Left renal cortex interstitium (tissue), 4 donors: Measurements from ENCODE around the gene RNASEH1. TPM values are rescaled to one million over a fixed set of nuclear protein-coding genes. Genes with fewer than 3 reads are reported as not detected.
A peak's percentile ranks its signal among the peaks of the same experiment; 100 is the strongest.
"Not testable (repeated sequence)": the region's sequence is repeated elsewhere in the genome, so short reads cannot be mapped to it uniquely, and the experiment has no call there.

ENCODE experiments used
- DNase-seq, 4 donors: peaks; one replicate each; pipeline ENCODE4 v3.0.0-alpha.2; 2013; ENCODE audit warnings: low read depth in 4 of 4, low spot score in 2 of 4, missing footprints in 1 of 4
- polyA plus RNA-seq, 4 donors: library from polyadenylated mRNA; unstranded; fragments of 120-200 nt; gene quantifications; one replicate each; pipeline ENCODE4 v1.2.1, GENCODE V29; 2013; ENCODE audit not compliant: insufficient read length in 4 of 4

Gene RNASEH1
- polyA plus RNA-seq, 4 donors, result 16.9 to 21.3 (median 19.1) TPM

DNA sequence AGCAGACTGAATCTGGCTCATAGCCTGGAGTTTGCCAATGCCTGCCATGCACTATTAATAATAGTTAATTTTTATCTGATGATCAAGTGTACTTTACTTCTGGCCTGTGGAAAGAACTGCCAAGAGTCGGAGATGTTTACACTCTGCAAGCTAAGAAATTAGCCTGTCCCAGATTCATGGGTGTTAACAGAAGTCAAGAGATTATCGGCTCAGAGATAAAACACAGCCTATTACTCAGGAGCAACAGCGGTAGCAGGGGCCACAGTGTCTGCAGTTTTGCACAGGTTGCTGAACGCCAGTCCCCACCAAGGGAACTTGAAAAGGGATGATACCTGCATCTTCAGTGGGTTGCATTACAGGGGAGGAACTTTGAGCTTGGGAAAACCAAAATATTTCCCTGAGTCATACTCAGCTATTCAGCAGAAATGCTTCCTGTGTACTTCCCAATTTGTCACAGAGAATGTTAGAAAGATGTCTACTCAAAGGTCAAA, 34.5 kb downstream of the RNASEH1 start:
- no peak for DNase-seq

GRCh38 chr2:3522961-3523421, 35.1 kb downstream of the RNASEH1 start:
- no peak for DNase-seq

GRCh38 chr2:3520591-3520990, 37.5 kb downstream of the RNASEH1 start:
- DNase-seq, result no peak

GRCh38 chr2:3519255-3520205, 38.6 kb downstream of the RNASEH1 start, which contains the start of gene ADI1:
Gene ADI1, minus strand, starts transcription at chr2:3519531. Its CDS starts 44 bp downstream, at chr2:3519487.
- DNase-seq, result peak in 3 of 4 donors; percentile 34 to 48 (median 47)

DNA sequence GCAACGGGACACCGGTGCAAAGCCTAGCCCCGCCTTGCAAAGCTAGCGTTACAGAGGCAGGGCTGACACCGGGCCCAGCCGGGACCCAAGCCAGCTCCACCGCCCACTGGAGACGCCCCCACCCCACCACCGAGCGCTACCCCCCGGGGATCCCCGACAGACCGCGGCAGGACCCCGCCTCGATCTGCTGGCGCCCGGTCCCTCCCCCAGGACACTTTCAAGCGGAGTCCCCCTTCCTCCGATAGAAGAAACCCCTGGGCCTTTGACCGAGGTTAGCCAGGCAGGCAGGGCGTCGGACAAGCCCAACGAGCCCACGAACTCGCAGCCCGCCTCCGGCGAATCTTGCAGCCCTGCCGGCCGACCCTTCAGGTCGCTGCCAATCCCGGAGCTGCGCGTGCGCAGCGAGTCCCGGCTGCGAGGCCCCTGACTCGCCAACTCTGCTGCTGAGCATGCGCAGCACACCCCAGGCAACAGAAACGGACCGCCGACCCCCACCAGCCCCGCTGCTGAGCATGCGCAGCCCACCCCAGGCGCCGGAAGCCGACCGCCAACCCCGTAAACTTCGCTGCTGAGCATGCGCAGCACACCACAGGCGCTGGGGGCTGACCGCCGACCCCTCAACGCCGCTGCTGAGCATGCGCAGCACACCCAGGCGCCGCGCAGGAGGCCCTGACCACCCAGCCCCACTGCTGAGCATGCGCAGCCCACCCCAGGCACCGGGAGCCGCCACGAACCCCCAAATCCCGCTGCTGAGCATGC, 39.5 kb downstream of the RNASEH1 start:
- peak; percentile 91 to 98 (median 96) for DNase-seq

GRCh38 chr2:3517948-3518495, 40.1 kb downstream of the RNASEH1 start:
- DNase-seq, result peak in 2 of 4 donors; percentile 3 to 19

DNA sequence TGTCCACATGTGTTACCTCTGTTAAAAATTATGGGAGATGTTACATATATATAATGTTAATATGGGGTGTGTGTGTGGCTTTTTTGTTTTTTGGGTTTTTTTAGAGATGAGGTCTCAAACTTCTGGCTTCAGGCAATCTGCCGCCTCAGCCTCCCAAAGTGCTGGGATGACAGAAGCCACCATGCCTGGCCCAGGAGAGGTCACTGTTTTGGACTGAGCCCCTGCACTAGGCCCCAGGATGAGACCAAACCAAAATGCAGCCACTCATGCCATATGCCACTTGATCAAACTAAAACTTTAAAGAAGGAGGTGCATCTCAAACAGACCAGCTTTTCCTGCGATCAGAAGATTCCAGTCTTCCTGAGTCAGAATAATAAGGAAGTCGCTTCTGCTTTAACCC, 41.3 kb downstream of the RNASEH1 start:
- DNase-seq, result no peak

DNA sequence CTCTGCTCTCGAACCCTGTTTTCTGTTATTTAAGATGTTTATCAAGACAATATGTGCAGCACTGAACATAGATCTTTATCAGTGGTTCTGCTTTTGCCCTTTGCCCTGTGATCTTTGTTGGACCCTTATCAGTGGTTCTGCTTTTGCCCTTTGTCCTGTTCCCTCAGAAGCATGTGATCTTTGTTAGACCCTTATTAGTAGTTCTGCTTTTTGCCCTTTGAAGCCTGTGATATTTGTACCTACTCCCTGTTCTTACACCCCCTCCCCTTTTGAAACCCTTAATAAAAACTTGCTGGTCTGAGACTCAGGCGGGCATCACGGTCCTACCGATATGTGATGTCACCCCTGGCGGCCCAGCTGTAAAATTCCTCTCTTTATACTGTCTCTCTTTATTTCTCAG, 42.7 kb downstream of the RNASEH1 start:
- not testable (repeated sequence) for DNase-seq

- DNase-seq, result no peak
Measured at GRCh38 chr2:3513026-3513810, 44.9 kb downstream of the RNASEH1 start.

DNA sequence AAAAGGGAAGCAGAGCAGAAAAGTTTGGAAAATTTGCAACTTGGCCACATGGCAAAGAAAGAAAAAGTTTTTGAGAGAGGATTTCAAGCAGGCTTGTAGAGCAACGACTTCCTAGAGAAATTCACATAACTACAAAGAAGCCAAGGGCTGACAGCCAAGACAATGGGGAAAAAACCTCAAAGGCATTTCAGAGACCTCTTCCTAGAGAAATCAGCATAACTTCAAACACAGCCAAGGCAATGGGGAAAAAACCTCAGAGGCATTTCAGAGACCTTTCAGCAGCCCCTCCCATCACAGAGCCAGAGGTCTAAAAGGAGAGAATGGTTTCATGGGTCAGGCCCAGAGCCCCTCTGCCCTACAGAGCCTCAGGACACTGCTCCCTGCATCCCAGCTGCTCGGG, 46.0 kb downstream of the RNASEH1 start:
- no peak for DNase-seq

DNA sequence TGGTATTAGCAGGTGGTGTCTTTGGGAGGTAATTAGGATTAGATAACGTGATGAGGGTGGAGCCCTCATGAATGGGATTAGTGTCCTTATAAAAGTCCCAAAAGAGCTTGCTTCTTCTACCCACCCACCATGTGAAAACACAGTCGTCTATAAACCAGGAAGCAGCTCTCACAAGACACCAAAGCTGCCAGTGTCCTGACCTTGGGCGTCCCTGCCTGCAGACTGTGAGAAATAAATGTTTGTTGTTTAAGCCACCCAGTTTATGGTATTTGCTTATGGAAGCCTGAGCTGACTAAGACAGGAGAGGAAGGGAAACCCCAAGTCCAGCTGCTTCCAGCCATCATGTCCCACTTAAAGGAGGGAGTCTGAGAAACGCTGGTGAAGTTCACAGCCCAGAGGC, 52.4 kb downstream of the RNASEH1 start:
- no peak for DNase-seq

GRCh38 chr2:3504741-3505140, 53.4 kb downstream of the RNASEH1 start:
- no peak for DNase-seq

DNA sequence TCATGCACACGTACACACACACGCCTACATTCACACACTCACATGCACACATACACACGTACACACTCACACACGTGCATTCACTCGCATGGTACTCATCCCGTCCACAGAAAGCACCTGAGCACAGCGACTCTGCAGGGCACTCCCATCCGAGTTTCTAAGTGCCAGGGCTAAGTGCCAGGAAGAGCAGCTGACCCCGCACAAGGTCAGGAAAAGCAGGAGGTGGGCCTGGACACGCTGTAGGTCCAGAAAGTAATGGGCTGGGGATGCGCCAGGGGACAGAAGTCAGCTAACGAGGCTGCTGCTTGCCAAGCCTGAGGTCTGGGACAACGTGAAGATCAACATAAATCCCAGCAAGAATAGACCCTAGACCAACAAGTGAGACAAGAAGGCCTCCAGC, 54.6 kb downstream of the RNASEH1 start:
- no peak for DNase-seq

DNA sequence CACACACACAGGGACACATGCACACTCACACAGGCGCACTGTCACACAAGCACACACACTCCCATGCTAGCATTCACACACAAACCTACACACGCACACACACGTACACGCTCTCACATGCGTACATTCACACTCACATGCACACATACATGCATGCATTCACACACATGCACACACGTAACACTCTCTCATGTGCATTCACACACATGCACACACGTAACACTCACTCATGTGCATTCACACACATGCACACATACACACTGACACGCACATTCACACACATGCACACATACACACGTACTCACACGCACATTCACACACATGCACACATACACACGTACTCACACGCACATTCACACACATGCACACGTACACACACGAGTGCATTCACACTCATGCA, 55.1 kb downstream of the RNASEH1 start:
- no peak for DNase-seq

- DNase-seq, result no peak
Measured at GRCh38 chr2:3500326-3500899, 57.7 kb downstream of the RNASEH1 start.

GRCh38 chr2:3498783-3499394, 59.2 kb downstream of the RNASEH1 start:
- DNase-seq, result no peak

DNA sequence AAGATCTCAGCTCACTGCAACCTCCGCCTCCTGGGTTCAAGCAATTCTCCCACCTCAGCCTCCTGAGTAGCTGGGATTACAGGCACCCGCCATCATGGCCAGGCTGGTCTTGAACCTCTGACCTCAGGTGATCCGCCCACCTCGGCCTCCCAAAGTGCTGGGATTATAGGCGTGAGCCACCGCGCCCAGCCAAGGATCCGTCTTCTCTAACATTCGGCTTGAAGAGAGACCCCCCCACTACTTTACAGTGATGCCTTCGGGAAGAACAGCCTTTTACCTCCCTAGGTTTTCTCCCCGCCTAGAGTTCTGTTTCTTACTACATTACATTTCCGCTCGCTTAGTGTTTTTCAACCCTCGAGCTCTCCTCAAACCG, 61.4 kb downstream of the RNASEH1 start:
- not testable (repeated sequence) for DNase-seq
